Neuron (in vitro differentiated cells): ENCODE measurements around the gene CYS1.
"Not testable (repeated sequence)": the region's sequence is repeated elsewhere in the genome, so short reads cannot be mapped to it uniquely, and the experiment has no call there.

Experiments
- H2AFZ ChIP-seq: one replicate; pipeline ENCODE4 v1.6.1; 2013; ENCODE audit warnings: low read depth, mild to moderate bottlenecking, inconsistent platforms, low read length, moderate library complexity
- H3K27me3 ChIP-seq: one replicate; pipeline ENCODE4 v1.6.1; 2013; ENCODE audit warnings: low read length; ENCODE audit not compliant: insufficient read depth
- H3K36me3 ChIP-seq: one replicate; pipeline ENCODE4 v1.6.1; 2013; ENCODE audit warnings: low read length; ENCODE audit not compliant: insufficient read depth
- H3K4me1 ChIP-seq: one replicate; pipeline ENCODE4 v1.6.1; 2013; ENCODE audit warnings: low read length; ENCODE audit not compliant: insufficient read depth
- H3K4me3 ChIP-seq: 2 replicates; pipeline ENCODE4 v1.5.1; 2013; ENCODE audit warnings: mild to moderate bottlenecking, low read length, moderate library complexity
- H3K9me3 ChIP-seq: one replicate; pipeline ENCODE4 v1.6.1; 2013; ENCODE audit warnings: low read length

The CYS1 gene

DNA sequence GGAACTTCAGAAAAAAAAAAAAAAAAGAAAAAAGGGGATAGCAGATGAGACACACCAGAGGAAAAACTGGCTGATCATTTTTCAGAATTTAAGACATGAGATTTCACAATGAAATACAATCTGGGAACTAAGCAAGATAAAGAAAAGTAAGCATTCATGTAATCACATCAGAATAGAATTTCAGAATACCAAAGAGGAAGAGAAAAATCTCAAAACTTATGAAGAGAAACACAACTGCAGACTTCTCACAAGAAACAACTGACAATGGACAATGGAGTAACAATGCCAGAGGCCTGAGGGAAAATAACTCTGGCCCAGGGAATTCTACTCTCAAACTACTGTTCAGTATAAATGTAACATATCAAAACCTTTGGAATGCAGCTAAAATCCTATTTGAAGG lies 29.1 kb upstream of the CYS1 start:
- Histone ChIP-seq H3K36me3 (no peaks in the 10 kb centered on the region), H3K4me1 (no peaks in the 10 kb centered on the region), H2AFZ (no peak overlapping the region), H3K9me3 (no peaks in the 10 kb centered on the region), H3K27me3 (no peaks in the 10 kb centered on the region), H3K4me3 (no peak overlapping the region)

GRCh38 chr2:10104906-10105305 lies 24.7 kb upstream of the CYS1 start:
- not testable (repeated sequence) for H3K27me3 ChIP-seq, H2AFZ ChIP-seq, H3K4me3 ChIP-seq, H3K9me3 ChIP-seq, H3K4me1 ChIP-seq, H3K36me3 ChIP-seq

DNA sequence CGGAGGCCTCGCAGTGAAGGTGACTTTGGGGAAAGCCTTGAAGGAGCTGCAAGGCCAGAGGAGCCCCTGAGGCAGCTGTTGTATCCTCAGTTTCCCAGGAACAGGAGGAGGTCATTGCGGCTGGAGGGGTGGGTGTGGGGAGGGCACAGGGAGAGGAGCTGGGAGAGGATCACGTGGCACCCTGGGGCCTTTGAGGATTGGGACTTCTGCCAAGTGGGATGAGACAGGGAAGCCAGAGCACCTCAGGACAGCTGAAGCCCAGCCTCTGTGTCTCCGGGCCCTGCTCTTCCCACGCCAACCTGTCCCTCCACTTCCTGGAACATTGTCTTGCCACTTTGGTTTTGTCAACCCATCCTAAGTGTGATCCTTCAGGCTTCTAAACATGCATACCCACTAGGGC lies 23.0 kb upstream of the CYS1 start:
- Histone ChIP-seq H3K9me3 (no peaks in the 10 kb centered on the region), H3K27me3 (no peaks in the 10 kb centered on the region), H3K4me1 (peaks cover 4% of the 10 kb centered on the region), H3K4me3 (no peak overlapping the region), H2AFZ (no peak overlapping the region), H3K36me3 (no peaks in the 10 kb centered on the region)

GRCh38 chr2:10101491-10101890 lies 21.3 kb upstream of the CYS1 start:
- Histone ChIP-seq H3K9me3 (no peaks in the 10 kb centered on the region), H3K4me3 (no peak overlapping the region), H3K4me1 (peaks cover 10% of the 10 kb centered on the region), H3K36me3 (no peaks in the 10 kb centered on the region), H2AFZ (no peak overlapping the region), H3K27me3 (no peaks in the 10 kb centered on the region)

DNA sequence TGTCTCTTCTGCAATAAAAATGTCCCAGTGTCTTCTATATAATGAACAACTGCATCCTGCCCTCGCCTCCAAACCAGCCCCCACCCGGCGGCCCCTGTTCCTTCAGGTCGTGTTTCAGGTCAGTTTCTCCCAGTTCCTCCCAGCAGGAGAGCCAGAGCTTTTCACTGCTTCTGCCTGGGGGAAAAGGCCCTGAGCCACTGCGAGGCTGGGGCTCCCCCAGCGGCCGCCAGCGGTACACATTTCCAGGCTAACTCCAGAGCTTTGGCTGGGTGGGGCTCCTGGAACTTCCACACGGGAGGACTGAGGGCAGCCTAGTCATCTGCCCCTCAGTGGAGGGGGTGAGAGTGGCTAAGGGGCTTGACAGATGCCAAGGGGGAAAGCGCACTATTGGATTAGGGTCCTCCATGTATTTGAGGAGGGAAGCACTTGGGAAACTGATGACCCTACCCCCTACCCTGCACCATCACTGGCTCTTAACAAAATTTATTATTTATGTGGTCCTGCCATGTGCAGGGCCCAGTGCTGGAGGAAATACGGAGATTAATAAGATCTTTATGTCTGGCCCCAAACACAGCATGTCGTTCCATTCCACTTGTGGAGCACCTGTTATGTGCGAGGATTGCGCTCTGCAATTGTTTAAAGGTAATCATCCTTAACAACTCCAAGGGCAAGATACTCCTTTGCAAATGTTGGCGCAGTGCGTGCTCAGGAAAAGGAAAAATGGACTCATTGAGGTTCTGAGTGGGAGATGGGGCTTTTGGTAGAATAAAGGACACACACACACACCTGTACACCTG lies 17.3 kb upstream of the CYS1 start:
- Histone ChIP-seq H3K4me1 (peaks cover 28% of the 10 kb centered on the region), H3K27me3 (no peaks in the 10 kb centered on the region), H3K36me3 (no peaks in the 10 kb centered on the region), H2AFZ (no peak overlapping the region), H3K9me3 (no peaks in the 10 kb centered on the region), H3K4me3 (no peak overlapping the region)

- H3K4me1 ChIP-seq = peaks cover 28% of the 10 kb centered on the region
- H2AFZ ChIP-seq = no peak overlapping the region
- H3K36me3 ChIP-seq = no peaks in the 10 kb centered on the region
- H3K27me3 ChIP-seq = no peaks in the 10 kb centered on the region
- H3K9me3 ChIP-seq = no peaks in the 10 kb centered on the region
- no peak overlapping the region for H3K4me3 ChIP-seq
These were observed 16.4 kb upstream of the CYS1 start for GRCh38 chr2:10096641-10097040.

DNA sequence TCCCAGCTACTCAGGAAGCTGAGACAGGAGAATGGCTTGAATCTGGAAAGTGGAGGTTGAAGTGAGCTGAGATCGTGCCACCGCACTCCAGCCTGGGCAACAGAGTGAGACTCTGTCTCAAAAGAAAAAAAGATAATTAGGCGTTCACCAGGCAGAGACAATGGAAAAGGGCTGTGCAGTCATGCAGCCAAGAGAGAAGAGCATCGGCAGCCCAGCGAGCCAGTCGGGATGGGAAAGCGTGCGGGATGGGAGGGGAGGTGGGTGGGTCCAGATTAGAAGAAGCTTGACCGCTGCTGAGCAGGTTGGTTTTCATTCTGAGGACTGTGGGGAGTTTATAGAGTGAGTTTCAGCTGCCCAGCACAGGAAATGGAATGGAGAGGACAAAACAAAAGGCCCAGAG lies 15.0 kb upstream of the CYS1 start:
- peaks cover 24% of the 10 kb centered on the region for H3K4me1 ChIP-seq
- no peaks in the 10 kb centered on the region for H3K9me3 ChIP-seq
- H3K36me3 ChIP-seq = no peaks in the 10 kb centered on the region
- no peaks in the 10 kb centered on the region for H3K27me3 ChIP-seq
- no peak overlapping the region for H3K4me3 ChIP-seq
- no peak overlapping the region for H2AFZ ChIP-seq

- Histone ChIP-seq H3K36me3 (no peaks in the 10 kb centered on the region), H3K27me3 (no peaks in the 10 kb centered on the region), H3K9me3 (no peaks in the 10 kb centered on the region), H3K4me3 (no peak overlapping the region), H2AFZ (no peak overlapping the region), H3K4me1 (peaks cover 24% of the 10 kb centered on the region)
These were observed 14.1 kb upstream of the CYS1 start for GRCh38 chr2:10094271-10094814.

GRCh38 chr2:10091889-10092244 lies 11.7 kb upstream of the CYS1 start:
- not testable (repeated sequence) for H3K4me3 ChIP-seq, H3K36me3 ChIP-seq, H2AFZ ChIP-seq, H3K9me3 ChIP-seq, H3K27me3 ChIP-seq
- peaks cover 21% of the 10 kb centered on the region for H3K4me1 ChIP-seq

DNA sequence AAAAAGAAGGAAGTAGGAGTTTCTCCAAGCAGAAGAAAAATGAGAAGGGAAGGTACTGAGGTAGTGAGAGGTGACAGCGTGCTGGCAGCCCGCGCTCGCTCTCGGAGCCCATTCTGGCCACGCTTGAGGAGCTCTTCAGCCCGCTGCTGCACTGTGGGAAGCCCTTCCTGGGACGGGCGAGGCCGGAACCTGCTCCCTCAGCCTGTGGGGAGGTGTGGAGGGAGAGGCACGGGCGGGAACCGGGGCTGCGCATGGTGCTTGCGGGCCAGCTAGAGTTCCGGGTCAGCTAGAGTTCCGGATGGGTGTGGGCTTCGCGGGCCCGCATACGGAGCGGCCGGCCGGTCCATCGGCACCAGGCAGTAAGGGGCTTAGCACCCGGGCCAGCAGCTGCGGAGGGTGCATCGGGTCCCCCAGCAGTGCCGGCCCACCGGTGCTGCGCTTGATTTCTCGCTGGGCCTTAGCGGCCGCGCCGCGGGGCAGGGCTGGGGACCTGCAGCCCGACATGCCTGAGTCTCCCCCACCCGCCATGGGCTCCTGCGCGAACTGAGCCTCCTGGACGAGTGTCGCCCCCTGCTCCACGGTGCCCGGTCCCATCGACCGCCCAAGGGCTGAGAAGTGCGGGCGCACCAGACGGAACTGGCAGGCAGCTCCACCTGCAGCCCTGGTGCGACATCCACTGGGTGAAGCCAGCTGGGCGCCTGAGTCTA lies 11.1 kb upstream of the CYS1 start:
- Histone ChIP-seq H3K36me3 (no peaks in the 10 kb centered on the region), H3K4me3 (no peak overlapping the region), H2AFZ (no peak overlapping the region), H3K27me3 (peaks cover 5% of the 10 kb centered on the region), H3K4me1 (peaks cover 16% of the 10 kb centered on the region), H3K9me3 (no peaks in the 10 kb centered on the region)

DNA sequence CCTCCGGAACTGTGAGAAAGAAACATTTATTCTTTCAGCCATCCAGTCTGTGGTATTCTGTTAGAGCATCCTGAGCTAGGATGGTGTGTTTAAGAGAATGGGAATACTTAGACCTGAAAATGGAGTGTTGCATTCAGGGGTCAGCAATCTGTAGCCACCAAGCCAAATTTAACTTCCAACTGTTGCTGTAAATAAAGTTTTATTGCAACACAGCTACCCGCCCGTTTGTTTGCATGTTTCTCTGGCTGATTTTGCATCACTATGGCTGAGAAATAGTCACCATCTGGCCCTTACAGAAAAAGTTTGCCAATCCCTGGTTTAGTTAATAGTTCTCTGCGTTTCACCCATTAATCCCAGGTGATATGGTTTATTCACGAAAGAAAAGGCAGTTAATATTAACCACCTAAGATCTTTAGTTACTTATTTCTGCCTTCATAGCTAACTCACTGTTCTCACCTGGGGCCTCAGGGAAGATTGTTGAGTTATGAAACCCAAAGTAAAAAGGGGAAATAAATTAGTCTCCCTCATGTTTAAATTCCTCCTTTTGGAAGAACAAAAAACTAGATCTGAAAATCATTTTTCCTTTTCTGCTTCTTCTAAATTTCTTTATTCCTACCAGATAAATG lies 9.5 kb upstream of the CYS1 start:
- Histone ChIP-seq H2AFZ (no peak overlapping the region), H3K4me3 (no peak overlapping the region), H3K36me3 (no peaks in the 10 kb centered on the region), H3K27me3 (peaks cover 9% of the 10 kb centered on the region), H3K4me1 (peaks cover 10% of the 10 kb centered on the region), H3K9me3 (no peaks in the 10 kb centered on the region)

DNA sequence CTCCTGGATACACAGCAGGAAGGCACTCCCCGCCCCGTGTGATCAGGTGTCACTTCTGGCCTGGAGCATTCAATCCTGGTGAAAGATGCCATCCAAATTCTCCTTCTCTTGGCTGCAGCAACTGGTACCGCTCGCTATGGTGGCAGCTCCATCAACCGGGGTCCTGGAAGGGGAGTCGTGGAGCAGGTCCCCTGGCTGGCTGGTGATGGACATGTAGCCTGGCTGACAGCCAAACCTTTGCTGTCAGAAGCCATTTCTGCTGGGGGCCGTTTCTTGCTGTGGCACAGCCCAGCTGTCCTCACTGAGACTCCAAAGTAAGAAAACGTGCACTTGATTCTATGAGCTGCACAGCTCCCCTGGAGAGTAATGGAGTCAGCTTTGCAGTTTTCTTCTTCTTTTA lies 7.1 kb upstream of the CYS1 start:
- no peaks in the 10 kb centered on the region for H3K4me1 ChIP-seq

GRCh38 chr2:10086950-10087349 lies 6.7 kb upstream of the CYS1 start:
- Histone ChIP-seq H3K4me1 (no peaks in the 10 kb centered on the region), H2AFZ (no peak overlapping the region), H3K4me3 (no peak overlapping the region), H3K9me3 (no peaks in the 10 kb centered on the region), H3K36me3 (no peaks in the 10 kb centered on the region), H3K27me3 (peaks cover 22% of the 10 kb centered on the region)

More for the DNA sequence above, 7.1 kb upstream of the CYS1 start:
- no peak overlapping the region for H2AFZ ChIP-seq
- no peaks in the 10 kb centered on the region for H3K36me3 ChIP-seq
- H3K4me3 ChIP-seq = no peak overlapping the region
- H3K27me3 ChIP-seq = peaks cover 22% of the 10 kb centered on the region
- H3K9me3 ChIP-seq = no peaks in the 10 kb centered on the region
